Stomach (tissue), 9 donors: ENCODE measurements around the gene TRAF7. TPM values are rescaled to one million over a fixed set of nuclear protein-coding genes. Genes with fewer than 3 reads are reported as not detected.
A peak's percentile ranks its signal among the peaks of the same experiment; 100 is the strongest.

ENCODE experiments used
- DNase-seq, 2 donors: peaks; one replicate each; pipeline versions ENCODE4 v3.0.0 to v3.0.0-alpha.2; 2013 to 2019
- H3K27ac ChIP-seq, 5 donors: fragments of 200-600 bp in 4 of 5; sonication (generic) in 4 of 5; one replicate each; pipeline ENCODE4 v1.5.1; 2013 to 2019; ENCODE audit warnings: mild to moderate bottlenecking in 1 of 5, moderate library complexity in 1 of 5
- H3K27me3 ChIP-seq, 3 donors: fragments of 200-600 bp; sonication (generic); one replicate each; pipeline ENCODE4 v1.5.1; 2017 to 2019; ENCODE audit warnings: mixed run types in 1 of 3
- H3K36me3 ChIP-seq, 4 donors: fragments of 200-600 bp; sonication (generic); 1 replicate in 3 of 4; 2 replicates in 1 of 4; pipeline ENCODE4 v1.5.1; 2016 to 2019
- H3K4me1 ChIP-seq, 4 donors: fragments of 200-600 bp; sonication (generic); one replicate each; pipeline ENCODE4 v1.5.1; 2016 to 2019
- H3K4me3 ChIP-seq, 4 donors: fragments of 200-600 bp; sonication (generic) in 3 of 4; one replicate each; pipeline ENCODE4 v1.5.1; 2016 to 2019; ENCODE audit warnings: mild to moderate bottlenecking in 1 of 4
- H3K9me3 ChIP-seq, 4 donors: fragments of 200-600 bp; sonication (generic); one replicate each; pipeline ENCODE4 v1.5.1; 2016 to 2019
- EP300 ChIP-seq: sonication (generic); formaldehyde crosslinking; IDR thresholded peaks from one replicate; pipeline ENCODE4 v1.6.1; 2017; ENCODE audit warnings: antibody characterized with exemption
- POLR2A ChIP-seq, 4 donors: fragments of 450-650 bp; IDR thresholded peaks; one replicate each; pipeline ENCODE4 v1.6.1; 2016; ENCODE audit warnings: antibody characterized with exemption in 4 of 4, control low read depth in 2 of 4, mild to moderate bottlenecking in 1 of 4, moderate library complexity in 1 of 4
- POLR2AphosphoS5 ChIP-seq, 3 donors: sonication (generic); formaldehyde crosslinking; IDR thresholded peaks; one replicate each; pipeline ENCODE4 v1.6.1; 2016; ENCODE audit warnings: antibody characterized with exemption in 3 of 3
- WGBS, 5 donors: extraction: QIAGEN DNeasy Blood & Tissue Kit in 3 of 5; methylation state at CpG; one replicate each; pipeline versions ENCODE4 v1.1.5 to v1.1.7; 2013 to 2018; 5-methylcytosine and 5-hydroxymethylcytosine counted together
- intact Hi-C: fragments of 100-400 bp; cut with DNase I; formaldehyde crosslinking; loops from one replicate; pipeline ENCODE4 v1.15.1; 2023; ENCODE audit warnings: low total_unique reads
- polyA plus RNA-seq, 3 donors: library from polyadenylated mRNA; stranded (reverse); fragments of 200-250 nt; gene quantifications; one replicate each; pipeline ENCODE4 v1.2.3, GENCODE V29; 2013
- total RNA-seq, 5 donors: library from RNA; depleted of rRNA; stranded (reverse); fragments of >200 nt; gene quantifications; one replicate each; pipeline versions ENCODE4 v1.1.0 to v1.2.3, GENCODE V29; 2014 to 2016
- TF ChIP-seq, protein P1 (sequence below), 7 experiments: fragments of 450-650 bp in 4 of 7; fragments of 200-600 bp in 3 of 7; sonication (generic) in 3 of 7; IDR thresholded peaks; one replicate each; pipeline ENCODE4 v1.5.1; 2016 to 2019; ENCODE audit warnings: antibody characterized with exemption in 7 of 7, control low read depth in 2 of 7, mild to moderate bottlenecking in 1 of 7
- donor health status: healthy with polysubstance abuse.
- donor health status: Bipolar disorder and iron deficiency.
- donor health status: healthy.

The TRAF7 gene
- total and polyA plus RNA-seq, 8 donors = 20.9 to 204 (median 38.5) TPM

DNA sequence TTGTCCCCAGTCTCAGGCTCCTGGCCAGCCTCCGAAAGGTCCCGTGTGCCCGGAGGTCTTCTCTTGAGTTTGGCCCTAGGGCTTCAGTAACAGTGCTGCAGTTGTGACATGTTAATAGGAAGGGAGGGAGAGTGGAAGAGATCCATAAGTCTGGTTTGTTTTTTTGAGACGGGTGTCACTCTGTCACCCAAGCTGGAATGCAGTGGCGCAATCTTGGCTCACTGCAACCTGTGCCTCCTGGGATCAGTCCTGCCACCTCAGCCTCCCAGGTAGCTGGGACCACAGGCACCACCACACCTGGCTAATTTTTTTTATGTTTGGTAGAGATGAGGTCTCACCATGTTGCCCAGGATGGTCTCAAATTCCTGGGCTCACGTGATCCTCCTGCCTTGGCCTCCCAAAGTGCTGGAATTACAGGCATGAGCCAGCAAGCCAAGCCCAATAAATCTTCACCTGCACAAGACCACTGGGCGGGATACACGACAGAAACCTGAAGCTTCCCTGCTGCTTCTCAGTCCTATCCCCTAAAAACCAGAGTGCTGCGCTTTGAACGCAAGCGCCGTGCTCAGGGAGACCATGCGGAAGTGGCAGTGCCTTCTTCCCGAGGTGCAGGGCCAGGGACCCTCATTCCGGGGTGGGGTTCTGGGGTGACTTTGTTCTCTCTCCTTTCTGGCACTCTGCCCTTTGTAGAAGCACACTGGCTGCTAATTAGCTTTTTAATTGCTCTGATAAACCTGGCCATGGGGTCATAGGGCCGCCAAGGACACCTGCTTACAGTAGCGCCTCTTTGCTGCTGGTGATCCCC is 10.9 kb downstream of the TRAF7 start:
- DNase-seq = no peak
- H3K36me3 ChIP-seq = peaks cover 37 to 68% (median 60%) of the 10 kb centered on the region in 4 donors
- H3K4me3 ChIP-seq = no peak overlapping the region
- H3K4me1 ChIP-seq = peaks cover 15 to 27% (median 26%) of the 10 kb centered on the region in 4 donors
- H3K9me3 ChIP-seq = no peaks in the 10 kb centered on the region
- no peaks in the 10 kb centered on the region for H3K27me3 ChIP-seq
- intact Hi-C loops = no loop called here
- no peak overlapping the region for H3K27ac ChIP-seq
- 90 to 94% (median 92%) methylated on average over 17 of the region's 17 CpGs for WGBS, 5 donors
- TF ChIP-seq POLR2AphosphoS5 (IDR thresholded peaks at IDR 0.05) (no peak), POLR2A (IDR thresholded peaks at IDR 0.05) (no peak), EP300 (no peak)
- TF ChIP-seq, protein P1, sequence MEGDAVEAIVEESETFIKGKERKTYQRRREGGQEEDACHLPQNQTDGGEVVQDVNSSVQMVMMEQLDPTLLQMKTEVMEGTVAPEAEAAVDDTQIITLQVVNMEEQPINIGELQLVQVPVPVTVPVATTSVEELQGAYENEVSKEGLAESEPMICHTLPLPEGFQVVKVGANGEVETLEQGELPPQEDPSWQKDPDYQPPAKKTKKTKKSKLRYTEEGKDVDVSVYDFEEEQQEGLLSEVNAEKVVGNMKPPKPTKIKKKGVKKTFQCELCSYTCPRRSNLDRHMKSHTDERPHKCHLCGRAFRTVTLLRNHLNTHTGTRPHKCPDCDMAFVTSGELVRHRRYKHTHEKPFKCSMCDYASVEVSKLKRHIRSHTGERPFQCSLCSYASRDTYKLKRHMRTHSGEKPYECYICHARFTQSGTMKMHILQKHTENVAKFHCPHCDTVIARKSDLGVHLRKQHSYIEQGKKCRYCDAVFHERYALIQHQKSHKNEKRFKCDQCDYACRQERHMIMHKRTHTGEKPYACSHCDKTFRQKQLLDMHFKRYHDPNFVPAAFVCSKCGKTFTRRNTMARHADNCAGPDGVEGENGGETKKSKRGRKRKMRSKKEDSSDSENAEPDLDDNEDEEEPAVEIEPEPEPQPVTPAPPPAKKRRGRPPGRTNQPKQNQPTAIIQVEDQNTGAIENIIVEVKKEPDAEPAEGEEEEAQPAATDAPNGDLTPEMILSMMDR (IDR thresholded peaks at IDR 0.05) = no peak

DNA sequence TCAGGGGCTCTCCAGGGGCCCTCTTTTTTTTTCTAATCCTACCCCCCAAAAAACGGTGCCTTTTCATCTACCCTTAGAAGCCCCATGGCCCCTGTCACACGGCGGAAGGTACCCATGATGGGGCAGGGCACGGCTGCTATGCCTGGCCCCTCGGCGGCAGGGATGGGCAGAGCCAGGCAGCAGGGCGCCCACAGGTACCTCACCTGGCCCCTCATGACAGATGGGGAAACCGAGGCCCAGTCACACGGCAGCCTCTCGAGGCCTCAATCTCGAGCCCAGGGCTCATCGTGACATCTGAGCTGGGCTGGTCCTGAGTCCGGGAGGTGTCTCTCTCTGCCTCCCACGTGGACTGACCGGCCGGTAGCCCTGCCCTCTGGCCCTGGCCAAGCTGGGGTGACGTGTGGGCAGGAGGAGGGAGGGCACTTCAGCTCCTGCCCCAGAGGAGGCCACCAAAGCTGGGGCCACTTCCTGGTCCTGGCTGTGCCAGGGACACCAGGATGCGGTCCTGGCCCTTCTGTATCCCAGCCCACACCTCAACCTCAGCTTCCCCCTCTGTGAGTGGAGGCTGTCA is 11.6 kb downstream of the TRAF7 start:
- TF ChIP-seq POLR2A (IDR thresholded peaks at IDR 0.05) = no peak
- no peak for TF ChIP-seq EP300
- no peak for TF ChIP-seq POLR2AphosphoS5 (IDR thresholded peaks at IDR 0.05)
- TF ChIP-seq, protein P1 (IDR thresholded peaks at IDR 0.05) = no peak
- no peaks in the 10 kb centered on the region for H3K27me3 ChIP-seq
- H3K36me3 ChIP-seq = peaks cover 37 to 75% (median 67%) of the 10 kb centered on the region in 4 donors
- 86 to 93% (median 87%) methylated on average over 7 to 18 of the region's 18 CpGs for WGBS, 5 donors
- intact Hi-C loops = no loop called here
- peaks cover 9 to 20% (median 19%) of the 10 kb centered on the region in 4 donors for H3K4me1 ChIP-seq
- no peak overlapping the region for H3K27ac ChIP-seq
- H3K9me3 ChIP-seq = no peaks in the 10 kb centered on the region
- no peak for DNase-seq
- H3K4me3 ChIP-seq = no peak overlapping the region

DNA sequence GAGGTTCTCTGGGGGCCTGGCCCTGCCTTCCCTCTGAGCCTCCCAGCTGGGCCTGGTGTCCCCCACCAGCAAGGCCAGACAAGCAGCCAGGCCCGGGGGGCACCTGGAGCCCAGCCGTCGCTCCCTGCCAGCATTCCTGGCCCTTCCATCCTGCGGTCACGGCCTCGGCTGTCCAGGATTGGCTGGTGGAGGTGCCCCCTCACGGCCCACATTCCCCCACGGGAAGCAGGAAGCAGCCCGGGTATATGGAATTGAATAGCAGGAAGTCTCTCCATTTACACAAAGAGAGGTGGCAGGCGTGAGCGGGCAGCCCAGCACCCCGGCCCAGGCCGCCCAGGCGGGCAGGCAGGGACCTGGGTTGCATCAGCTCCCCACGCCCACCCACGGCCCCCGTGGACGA is 14.5 kb downstream of the TRAF7 start:
- peak overlapping the region; percentile 16 to 31 (median 25) for H3K4me3 ChIP-seq
- no peaks in the 10 kb centered on the region for H3K27me3 ChIP-seq
- H3K4me1 ChIP-seq = peaks cover 0 to 7% (median 3%) of the 10 kb centered on the region in 4 donors
- H3K36me3 ChIP-seq = peaks cover 64 to 96% (median 96%) of the 10 kb centered on the region in 4 donors
- H3K27ac ChIP-seq = peak overlapping the region in 4 of 5 donors; percentile 43 to 69 (median 54)
- no peaks in the 10 kb centered on the region for H3K9me3 ChIP-seq
- no peak for DNase-seq
- intact Hi-C loops = no loop called here
- no peak for TF ChIP-seq POLR2A (IDR thresholded peaks at IDR 0.05)
- TF ChIP-seq, protein P1 (IDR thresholded peaks at IDR 0.05) = no peak
- no peak for TF ChIP-seq EP300
- no peak for TF ChIP-seq POLR2AphosphoS5 (IDR thresholded peaks at IDR 0.05)
- WGBS, 5 donors = 66 to 90% (median 85%) methylated on average over 8 to 18 of the region's 18 CpGs

DNA sequence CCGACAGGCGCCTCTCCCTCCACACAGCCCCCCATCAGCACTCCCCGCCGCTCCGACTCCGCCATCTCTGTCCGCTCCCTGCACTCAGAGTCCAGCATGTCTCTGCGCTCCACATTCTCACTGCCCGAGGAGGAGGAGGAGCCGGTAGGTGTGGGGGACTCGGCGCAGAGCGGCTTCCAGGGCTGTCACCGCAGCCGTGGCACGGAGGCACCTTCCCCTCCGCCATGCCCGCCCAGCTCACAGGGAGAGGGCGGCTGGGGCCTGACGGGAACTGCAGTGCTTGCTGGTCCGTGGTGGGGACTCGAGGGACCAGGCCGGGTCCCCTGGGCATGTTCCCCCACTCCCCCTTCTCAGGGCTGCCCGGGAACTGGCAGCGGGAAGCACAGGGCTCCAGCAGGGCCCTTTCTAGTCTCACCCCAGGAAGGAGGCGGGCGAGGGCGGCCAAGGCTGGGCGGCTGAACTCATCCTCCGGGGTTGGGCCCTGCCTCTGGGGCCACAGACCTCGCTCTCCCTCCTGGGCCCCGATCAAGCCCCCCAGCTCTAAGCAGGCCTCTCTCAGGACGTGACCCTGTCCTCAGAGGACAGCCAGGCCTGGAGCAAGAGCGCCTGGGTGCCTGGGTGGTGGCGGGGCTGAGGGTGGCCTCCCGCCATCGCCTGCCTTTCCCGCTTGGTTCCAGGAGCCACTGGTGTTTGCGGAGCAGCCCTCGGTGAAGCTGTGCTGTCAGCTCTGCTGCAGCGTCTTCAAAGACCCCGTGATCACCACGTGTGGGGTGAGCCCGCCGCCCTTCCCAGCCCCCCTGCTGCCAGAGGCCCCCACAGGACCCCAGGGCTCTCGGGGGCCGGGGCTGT is 15.2 kb downstream of the TRAF7 start:
- Histone ChIP-seq H3K36me3 (peaks cover 69 to 100% (median 100%) of the 10 kb centered on the region in 4 donors), H3K9me3 (no peaks in the 10 kb centered on the region), H3K4me3 (peak overlapping the region; percentile 16 to 31 (median 25)), H3K27me3 (no peaks in the 10 kb centered on the region), H3K4me1 (peaks cover 0 to 7% (median 3%) of the 10 kb centered on the region in 4 donors), H3K27ac (peak overlapping the region in 3 of 5 donors; percentile 43 to 69 (median 66))
- TF ChIP-seq POLR2A (IDR thresholded peaks at IDR 0.05) = no peak
- TF ChIP-seq, protein P1 (IDR thresholded peaks at IDR 0.05) = no peak
- no peak for TF ChIP-seq EP300
- TF ChIP-seq POLR2AphosphoS5 (IDR thresholded peaks at IDR 0.05) = no peak
- 84 to 92% (median 88%) methylated on average over 29 to 47 of the region's 47 CpGs for WGBS, 5 donors
- DNase-seq = no peak
- intact Hi-C loops = no loop called here
